Ectodermal cell (in vitro differentiated cells): ENCODE measurements around the gene UQCRHL.

ENCODE experiments used
- H3K27ac ChIP-seq: 2 replicates; pipeline ENCODE4 v1.7.0; 2013; ENCODE audit warnings: mild to moderate bottlenecking, low read depth, low read length; ENCODE audit not compliant: insufficient read depth, poor library complexity, severe bottlenecking
- H3K27me3 ChIP-seq: 2 replicates; pipeline ENCODE4 v1.7.0; 2013; ENCODE audit warnings: mild to moderate bottlenecking, low read length; ENCODE audit not compliant: insufficient read depth, control insufficient read depth, poor library complexity, severe bottlenecking
- H3K36me3 ChIP-seq: one replicate; pipeline ENCODE4 v1.7.0; 2013; ENCODE audit warnings: low read length; ENCODE audit not compliant: control insufficient read depth, insufficient read depth
- H3K4me1 ChIP-seq: one replicate; pipeline ENCODE4 v1.7.0; 2013; ENCODE audit warnings: low read length; ENCODE audit not compliant: control insufficient read depth, insufficient read depth
- H3K4me3 ChIP-seq: 2 replicates; pipeline ENCODE4 v1.7.0; 2013; ENCODE audit warnings: low read depth, low read length, control low read depth; ENCODE audit not compliant: insufficient read depth
- H3K9me3 ChIP-seq: 2 replicates; pipeline ENCODE4 v1.7.0; 2013; ENCODE audit warnings: mild to moderate bottlenecking, low read length, moderate library complexity; ENCODE audit not compliant: control insufficient read depth
- WGBS, 2 experiments: methylation state at CpG; one replicate each; pipeline ENCODE4 v1.1.7; 2013; ENCODE audit warnings: missing lambda C conversion rate in 2 of 2; 5-methylcytosine and 5-hydroxymethylcytosine counted together

UQCRHL gene

GRCh38 chr1:15816674-15817073 lies 9.2 kb upstream of the UQCRHL start:
- no peaks in the 10 kb centered on the region for H3K27me3 ChIP-seq
- H3K27ac ChIP-seq: no peak overlapping the region
- no peaks in the 10 kb centered on the region for H3K36me3 ChIP-seq
- H3K9me3 ChIP-seq: no peaks in the 10 kb centered on the region
- no peak overlapping the region for H3K4me3 ChIP-seq
- H3K4me1 ChIP-seq: no peaks in the 10 kb centered on the region
- WGBS, 2 experiments: 93 to 97% methylated on average over 5 of the region's 5 CpGs

GRCh38 chr1:15810073-15810472 lies 2.6 kb upstream of the UQCRHL start:
- H3K9me3 ChIP-seq: no peaks in the 10 kb centered on the region
- H3K27me3 ChIP-seq: no peaks in the 10 kb centered on the region
- no peak overlapping the region for H3K27ac ChIP-seq
- no peaks in the 10 kb centered on the region for H3K4me1 ChIP-seq
- WGBS, 2 experiments: 79 to 93% methylated on average over 1 of the region's 1 CpG
- H3K36me3 ChIP-seq: no peaks in the 10 kb centered on the region
- H3K4me3 ChIP-seq: no peak overlapping the region

GRCh38 chr1:15808955-15809354 lies 1.5 kb upstream of the UQCRHL start:
- H3K27me3 ChIP-seq: no peaks in the 10 kb centered on the region
- WGBS, 2 experiments: 88 to 89% methylated on average over 1 of the region's 1 CpG

GRCh38 chr1:15807121-15807520 lies 328 bp downstream of the UQCRHL start:
- 95 to 96% methylated on average over 10 of the region's 10 CpGs for WGBS, 2 experiments
- Histone ChIP-seq H3K27me3 (no peaks in the 10 kb centered on the region), H3K4me1 (no peaks in the 10 kb centered on the region), H3K27ac (no peak overlapping the region), H3K9me3 (no peaks in the 10 kb centered on the region), H3K4me3 (no peak overlapping the region), H3K36me3 (no peaks in the 10 kb centered on the region)

More at GRCh38 chr1:15808955-15809354, 1.5 kb upstream of the UQCRHL start:
- no peaks in the 10 kb centered on the region for H3K4me1 ChIP-seq
- H3K27ac ChIP-seq: no peak overlapping the region
- H3K4me3 ChIP-seq: no peak overlapping the region
- no peaks in the 10 kb centered on the region for H3K36me3 ChIP-seq
- no peaks in the 10 kb centered on the region for H3K9me3 ChIP-seq

- no peaks in the 10 kb centered on the region for H3K9me3 ChIP-seq
- 76 to 86% methylated on average over 8 of the region's 8 CpGs for WGBS, 2 experiments
- no peak overlapping the region for H3K4me3 ChIP-seq
- peaks cover 11% of the 10 kb centered on the region for H3K4me1 ChIP-seq
- no peaks in the 10 kb centered on the region for H3K36me3 ChIP-seq
- H3K27ac ChIP-seq: no peak overlapping the region
- H3K27me3 ChIP-seq: no peaks in the 10 kb centered on the region
Measured at GRCh38 chr1:15804060-15804459, 3.4 kb downstream of the UQCRHL start.

GRCh38 chr1:15803380-15803779 lies 4.1 kb downstream of the UQCRHL start:
- Histone ChIP-seq H3K27ac (no peak overlapping the region), H3K9me3 (no peaks in the 10 kb centered on the region), H3K36me3 (no peaks in the 10 kb centered on the region), H3K27me3 (no peaks in the 10 kb centered on the region), H3K4me3 (no peak overlapping the region), H3K4me1 (peaks cover 11% of the 10 kb centered on the region)
- WGBS, 2 experiments: 28 to 33% methylated on average over 4 of the region's 4 CpGs

GRCh38 chr1:15802234-15802965 lies 5.0 kb downstream of the UQCRHL start:
- H3K9me3 ChIP-seq: no peaks in the 10 kb centered on the region
- H3K4me1 ChIP-seq: peaks cover 11% of the 10 kb centered on the region
- H3K4me3 ChIP-seq: no peak overlapping the region
- no peak overlapping the region for H3K27ac ChIP-seq
- WGBS, 2 experiments: 91% methylated on average over 17 of the region's 17 CpGs
- H3K27me3 ChIP-seq: no peaks in the 10 kb centered on the region
- no peaks in the 10 kb centered on the region for H3K36me3 ChIP-seq

- Histone ChIP-seq H3K4me1 (peaks cover 11% of the 10 kb centered on the region), H3K36me3 (no peaks in the 10 kb centered on the region), H3K27ac (no peak overlapping the region), H3K4me3 (no peak overlapping the region), H3K9me3 (no peaks in the 10 kb centered on the region), H3K27me3 (no peaks in the 10 kb centered on the region)
- WGBS, 2 experiments: 64% methylated on average over 22 of the region's 22 CpGs
Measured at GRCh38 chr1:15799928-15800835, 7.3 kb downstream of the UQCRHL start.

- 80 to 86% methylated on average over 9 of the region's 9 CpGs for WGBS, 2 experiments
- peaks cover 11% of the 10 kb centered on the region for H3K4me1 ChIP-seq
- no peaks in the 10 kb centered on the region for H3K27me3 ChIP-seq
- H3K36me3 ChIP-seq: no peaks in the 10 kb centered on the region
- H3K27ac ChIP-seq: no peak overlapping the region
- H3K9me3 ChIP-seq: no peaks in the 10 kb centered on the region
- H3K4me3 ChIP-seq: no peak overlapping the region
Measured at GRCh38 chr1:15799004-15799867, 8.2 kb downstream of the UQCRHL start.
